Measurements from ENCODE around the gene SLF2. TPM values are rescaled to one million over a fixed set of nuclear protein-coding genes. Genes with fewer than 3 reads are reported as not detected.

The SLF2 gene
- total and polyA plus RNA-seq, 2 of the 13 experiments (the other 11 are each of a cell fraction or from before 2014, with no cell fraction given): 12.2 to 48.1 TPM

DNA sequence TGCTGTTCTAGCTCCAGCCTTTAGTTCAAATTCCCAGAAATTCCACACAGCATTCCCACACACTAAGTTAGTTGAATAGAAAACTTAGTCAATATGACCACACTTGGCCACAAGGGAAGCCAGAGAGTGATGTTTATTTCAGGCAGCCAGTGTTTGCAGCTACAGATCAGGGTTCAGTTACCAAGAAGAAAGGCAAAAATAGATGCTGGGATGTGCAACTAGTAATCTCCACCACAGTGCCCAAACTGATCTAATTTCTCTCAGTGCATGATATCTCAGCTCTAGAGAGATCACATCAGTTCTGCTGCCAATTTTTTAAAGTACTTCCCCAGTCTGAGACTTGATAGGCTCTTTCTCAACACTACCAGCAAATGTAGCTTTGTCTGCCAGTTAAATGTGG is 17.6 kb downstream of the SLF2 start:
- Histone ChIP-seq H3K27ac (ENCODE audit: extremely low read length, insufficient read depth, low read length) (no peak overlapping the region), H3K27me3 (ENCODE audit: control insufficient read depth in 1 of 2, insufficient read depth in 2 of 2, low read length in 2 of 2) (no peaks in the 10 kb centered on the region), H3K4me2 (ENCODE audit: low read depth, low read length) (no peak overlapping the region), H3K4me3 (replicated peaks in 1 of 3; ENCODE audit: insufficient read depth in 1 of 3, low read depth in 2 of 3, low read length in 3 of 3) (no peak overlapping the region), H3K79me2 (ENCODE audit: insufficient read depth, low read length) (no peaks in the 10 kb centered on the region), H3K4me1 (ENCODE audit: insufficient read depth, low read length) (peaks cover 8% of the 10 kb centered on the region), H3K9ac (ENCODE audit: insufficient read depth, low read depth, low read length) (no peak overlapping the region), H3K9me3 (ENCODE audit: low read length) (no peaks in the 10 kb centered on the region), H2AFZ (ENCODE audit: low read length) (no peak overlapping the region), H4K20me1 (ENCODE audit: insufficient read depth, low read length) (no peaks in the 10 kb centered on the region), H3K36me3 (replicated peaks in 1 of 2; ENCODE audit: control insufficient read depth in 1 of 2, insufficient read depth in 2 of 2, low read length in 2 of 2) (peaks cover 10 to 56% of the 10 kb centered on the region in 2 experiments)
- intact Hi-C loops (cut with micrococcal nuclease; ENCODE audit: unreplicated experiment): no loop called here
- CTCF ChIA-PET (ENCODE audit: low intra/inter-chr PET ratio, low total read pairs): no interaction called here
- FAIRE-seq (no peak), DNase-seq (ENCODE audit: low spot score) (peak; percentile 25), ATAC-seq (peak; percentile 85)
- in situ Hi-C loops (cut with HindIII; ENCODE audit: extremely low pct_ligation_motif_present, low pct_unique_long_range_greater_than_20kb): no loop called here
- POLR2A ChIA-PET: interaction anchor here (0.8 to 1.4 kb wide), 3 partner anchors 18 to 49 kb away, joined by 3 to 6 read pairs (median 4); partner anchors contain the start of gene SLF2
- TF ChIP-seq, protein P1, sequence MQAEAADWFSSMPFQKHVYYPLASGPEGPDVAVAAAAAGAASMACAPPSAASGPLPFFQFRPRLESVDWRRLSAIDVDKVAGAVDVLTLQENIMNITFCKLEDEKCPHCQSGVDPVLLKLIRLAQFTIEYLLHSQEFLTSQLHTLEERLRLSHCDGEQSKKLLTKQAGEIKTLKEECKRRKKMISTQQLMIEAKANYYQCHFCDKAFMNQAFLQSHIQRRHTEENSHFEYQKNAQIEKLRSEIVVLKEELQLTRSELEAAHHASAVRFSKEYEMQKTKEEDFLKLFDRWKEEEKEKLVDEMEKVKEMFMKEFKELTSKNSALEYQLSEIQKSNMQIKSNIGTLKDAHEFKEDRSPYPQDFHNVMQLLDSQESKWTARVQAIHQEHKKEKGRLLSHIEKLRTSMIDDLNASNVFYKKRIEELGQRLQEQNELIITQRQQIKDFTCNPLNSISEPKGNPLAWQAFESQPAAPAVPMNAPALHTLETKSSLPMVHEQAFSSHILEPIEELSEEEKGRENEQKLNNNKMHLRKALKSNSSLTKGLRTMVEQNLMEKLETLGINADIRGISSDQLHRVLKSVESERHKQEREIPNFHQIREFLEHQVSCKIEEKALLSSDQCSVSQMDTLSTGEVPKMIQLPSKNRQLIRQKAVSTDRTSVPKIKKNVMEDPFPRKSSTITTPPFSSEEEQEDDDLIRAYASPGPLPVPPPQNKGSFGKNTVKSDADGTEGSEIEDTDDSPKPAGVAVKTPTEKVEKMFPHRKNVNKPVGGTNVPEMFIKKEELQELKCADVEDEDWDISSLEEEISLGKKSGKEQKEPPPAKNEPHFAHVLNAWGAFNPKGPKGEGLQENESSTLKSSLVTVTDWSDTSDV (CRISPR knock-in tag; IDR thresholded peaks at IDR 0.05): no peak
- TF ChIP-seq FOXA1 (IDR thresholded peaks at IDR 0.05): no peak
- peak; percentile 52; the same call in 1 of the 2 replicates for TF ChIP-seq FOXA1 (CRISPR knock-in tag; IDR thresholded peaks at IDR 0.05)
- TF ChIP-seq RAD21 (CRISPR knock-in tag; IDR thresholded peaks at IDR 0.05): 0 out of 2 replicates have a peak, but pooled peaks have one; percentile 24
- TF ChIP-seq, protein P2, sequence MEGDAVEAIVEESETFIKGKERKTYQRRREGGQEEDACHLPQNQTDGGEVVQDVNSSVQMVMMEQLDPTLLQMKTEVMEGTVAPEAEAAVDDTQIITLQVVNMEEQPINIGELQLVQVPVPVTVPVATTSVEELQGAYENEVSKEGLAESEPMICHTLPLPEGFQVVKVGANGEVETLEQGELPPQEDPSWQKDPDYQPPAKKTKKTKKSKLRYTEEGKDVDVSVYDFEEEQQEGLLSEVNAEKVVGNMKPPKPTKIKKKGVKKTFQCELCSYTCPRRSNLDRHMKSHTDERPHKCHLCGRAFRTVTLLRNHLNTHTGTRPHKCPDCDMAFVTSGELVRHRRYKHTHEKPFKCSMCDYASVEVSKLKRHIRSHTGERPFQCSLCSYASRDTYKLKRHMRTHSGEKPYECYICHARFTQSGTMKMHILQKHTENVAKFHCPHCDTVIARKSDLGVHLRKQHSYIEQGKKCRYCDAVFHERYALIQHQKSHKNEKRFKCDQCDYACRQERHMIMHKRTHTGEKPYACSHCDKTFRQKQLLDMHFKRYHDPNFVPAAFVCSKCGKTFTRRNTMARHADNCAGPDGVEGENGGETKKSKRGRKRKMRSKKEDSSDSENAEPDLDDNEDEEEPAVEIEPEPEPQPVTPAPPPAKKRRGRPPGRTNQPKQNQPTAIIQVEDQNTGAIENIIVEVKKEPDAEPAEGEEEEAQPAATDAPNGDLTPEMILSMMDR (CRISPR knock-in tag; IDR thresholded peaks at IDR 0.05): peak; percentile 40
- peak; percentile 32; the same call in 1 of the 2 replicates for TF ChIP-seq HNF4A (CRISPR knock-in tag; IDR thresholded peaks at IDR 0.05)
- TF ChIP-seq ZKSCAN8 (CRISPR knock-in tag; IDR thresholded peaks at IDR 0.05; ENCODE audit: borderline replicate concordance): peak; percentile 99
- TF ChIP-seq SMC3 (IDR thresholded peaks at IDR 0.05; ENCODE audit: low read length): peak; percentile 8; the same call in 1 of the 2 replicates
- peak; percentile 16; the same call in 1 of the 2 replicates for TF ChIP-seq FOXA3 (CRISPR knock-in tag; IDR thresholded peaks at IDR 0.05)
- TF ChIP-seq XRCC5 (optimal IDR thresholded peaks at IDR 0.05; ENCODE audit: low read length): peak; percentile 20
- no peak for TF ChIP-seq CHD2 (IDR thresholded peaks at IDR 0.05; ENCODE audit: low read depth, low read length)
- TF ChIP-seq ZNF468 (CRISPR knock-in tag; IDR thresholded peaks at IDR 0.05): no peak
- no TSS peak for BruUV-seq (replicated peaks)

All from HepG2 (cell line).